ENCODE measurements around the gene RPRML.

The RPRML gene

GRCh38 chr17:46984341-46984740, 5.3 kb upstream of the RPRML start:
- no peak for DNase-seq (ENCODE audit: low read depth)
- no peak overlapping the region for H3K4me3 ChIP-seq (replicated peaks; ENCODE audit: low read depth, low read length)
- TF ChIP-seq, protein P1, sequence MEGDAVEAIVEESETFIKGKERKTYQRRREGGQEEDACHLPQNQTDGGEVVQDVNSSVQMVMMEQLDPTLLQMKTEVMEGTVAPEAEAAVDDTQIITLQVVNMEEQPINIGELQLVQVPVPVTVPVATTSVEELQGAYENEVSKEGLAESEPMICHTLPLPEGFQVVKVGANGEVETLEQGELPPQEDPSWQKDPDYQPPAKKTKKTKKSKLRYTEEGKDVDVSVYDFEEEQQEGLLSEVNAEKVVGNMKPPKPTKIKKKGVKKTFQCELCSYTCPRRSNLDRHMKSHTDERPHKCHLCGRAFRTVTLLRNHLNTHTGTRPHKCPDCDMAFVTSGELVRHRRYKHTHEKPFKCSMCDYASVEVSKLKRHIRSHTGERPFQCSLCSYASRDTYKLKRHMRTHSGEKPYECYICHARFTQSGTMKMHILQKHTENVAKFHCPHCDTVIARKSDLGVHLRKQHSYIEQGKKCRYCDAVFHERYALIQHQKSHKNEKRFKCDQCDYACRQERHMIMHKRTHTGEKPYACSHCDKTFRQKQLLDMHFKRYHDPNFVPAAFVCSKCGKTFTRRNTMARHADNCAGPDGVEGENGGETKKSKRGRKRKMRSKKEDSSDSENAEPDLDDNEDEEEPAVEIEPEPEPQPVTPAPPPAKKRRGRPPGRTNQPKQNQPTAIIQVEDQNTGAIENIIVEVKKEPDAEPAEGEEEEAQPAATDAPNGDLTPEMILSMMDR (IDR thresholded peaks at IDR 0.05; ENCODE audit: low read length, missing control alignments): no peak

GRCh38 chr17:46983782-46984181, 4.7 kb upstream of the RPRML start:
- peak; percentile 10 for DNase-seq (ENCODE audit: low read depth)
- TF ChIP-seq, protein P1 (IDR thresholded peaks at IDR 0.05; ENCODE audit: low read length, missing control alignments): no peak
- H3K4me3 ChIP-seq (replicated peaks; ENCODE audit: low read depth, low read length): no peak overlapping the region

DNA sequence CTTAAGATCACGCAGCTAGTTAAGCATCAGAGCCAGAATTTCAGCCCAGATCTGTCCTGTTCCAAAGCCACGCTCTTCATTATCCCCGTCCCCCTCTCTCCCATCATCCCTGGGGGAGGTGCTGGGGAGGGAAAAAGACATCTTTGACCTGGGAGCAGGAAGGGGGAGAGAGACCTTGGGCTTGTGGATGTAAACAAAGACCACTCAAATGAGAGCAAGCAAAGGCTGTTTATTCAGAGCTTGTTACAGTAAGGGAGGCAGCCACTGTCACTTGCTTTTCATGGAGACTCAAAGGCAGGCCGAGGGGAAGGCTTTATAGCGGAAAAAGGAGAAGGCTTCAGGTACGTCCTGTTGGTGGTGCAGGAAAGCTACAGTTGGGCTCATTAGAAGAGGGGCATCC, 3.5 kb upstream of the RPRML start:
- TF ChIP-seq, protein P1 (IDR thresholded peaks at IDR 0.05; ENCODE audit: low read length, missing control alignments): no peak
- H3K4me3 ChIP-seq (replicated peaks; ENCODE audit: low read depth, low read length): no peak overlapping the region
- no peak for DNase-seq (ENCODE audit: low read depth)

- DNase-seq (ENCODE audit: low read depth): no peak
- TF ChIP-seq, protein P1 (IDR thresholded peaks at IDR 0.05; ENCODE audit: low read length, missing control alignments): no peak
Measured at GRCh38 chr17:46978489-46979146, 435 bp downstream of the RPRML start.

GRCh38 chr17:46977750-46978488, 1.1 kb downstream of the RPRML start:
- TF ChIP-seq, protein P1 (IDR thresholded peaks at IDR 0.05; ENCODE audit: low read length, missing control alignments): no peak
- H3K4me3 ChIP-seq (replicated peaks; ENCODE audit: low read depth, low read length): no peak overlapping the region

More at GRCh38 chr17:46978489-46979146, 435 bp downstream of the RPRML start:
- H3K4me3 ChIP-seq (replicated peaks; ENCODE audit: low read depth, low read length): peak overlapping the region; percentile 29

DNA sequence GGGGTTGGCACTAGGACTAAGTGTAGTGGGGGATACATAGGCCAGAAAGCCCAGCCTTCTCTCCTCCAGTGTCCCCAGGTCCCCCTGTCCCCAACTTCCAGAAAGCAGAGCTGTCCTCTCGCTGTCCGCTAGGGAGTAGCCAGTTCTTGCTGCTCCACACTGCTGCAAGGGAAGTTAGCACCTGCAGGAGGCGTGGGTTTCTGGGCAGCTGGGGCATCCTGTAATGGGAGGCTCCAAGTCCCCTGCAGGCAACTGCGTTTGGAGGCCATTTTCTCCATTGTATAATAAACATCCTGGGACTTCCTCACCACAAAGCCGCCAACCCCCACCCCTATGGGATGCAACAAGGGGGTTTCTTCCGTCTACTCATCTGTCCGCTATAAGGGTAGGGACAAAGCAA, 1.7 kb downstream of the RPRML start:
- TF ChIP-seq, protein P1 (IDR thresholded peaks at IDR 0.05; ENCODE audit: low read length, missing control alignments): peak; percentile 37

More at GRCh38 chr17:46977750-46978488, 1.1 kb downstream of the RPRML start:
- DNase-seq (ENCODE audit: low read depth): no peak

More for the DNA sequence above, 1.7 kb downstream of the RPRML start:
- no peak overlapping the region for H3K4me3 ChIP-seq (replicated peaks; ENCODE audit: low read depth, low read length)
- peak; percentile 39 for DNase-seq (ENCODE audit: low read depth)
